A673 (cell line): ENCODE results near the gene RBBP8. TPM values are rescaled to one million over a fixed set of nuclear protein-coding genes. Genes with fewer than 3 reads are reported as not detected.

Experiments
- BruUV-seq: library from RNA; stranded (reverse); fragments of 400-500 nt; replicated peaks from 2 replicates; lab custom pipeline; 2021; lab: Mats Ljungman, UMichigan
- CTCF ChIA-PET: fragments of 300-600 bp; sonication (Branson Sonifier 250); formaldehyde crosslinking; loops from one replicate; lab custom pipeline; 2022; ENCODE audit warnings: antibody characterized with exemption; lab: Charles Lee
- POLR2A ChIA-PET: fragments of 300-600 bp; sonication (Branson Sonifier 250); formaldehyde crosslinking; loops from one replicate; lab custom pipeline; 2022; ENCODE audit warnings: antibody characterized with exemption; ENCODE audit not compliant: low non-redundant PET; lab: Charles Lee
- DNase-seq: peaks from one replicate; pipeline ENCODE4 v3.0.0-alpha.2; 2015; ENCODE audit warnings: low spot score
- H3K27ac ChIP-seq: fragments of 200-600 bp; sonication (generic); 2 replicates; pipeline ENCODE4 v1.5.1; 2016; ENCODE audit warnings: mixed run types, low read depth, mild to moderate bottlenecking, mixed read lengths, antibody characterized with exemption, low read length; ENCODE audit not compliant: poor library complexity, severe bottlenecking
- H3K27me3 ChIP-seq: fragments of 200-600 bp; sonication (generic); replicated peaks from 2 replicates; pipeline ENCODE4 v1.6.1; 2017; ENCODE audit warnings: mixed run types, low read depth, mild to moderate bottlenecking, mixed read lengths, antibody characterized with exemption, low read length; ENCODE audit not compliant: insufficient read depth, poor library complexity
- H3K36me3 ChIP-seq: fragments of 200-600 bp; sonication (generic); 2 replicates; pipeline ENCODE4 v1.6.1; 2016; ENCODE audit warnings: mixed run types, mild to moderate bottlenecking, mixed read lengths, antibody characterized with exemption, low read length; ENCODE audit not compliant: insufficient read depth, poor library complexity, severe bottlenecking
- H3K4me1 ChIP-seq: fragments of 200-600 bp; sonication (generic); 2 replicates; pipeline ENCODE4 v1.6.1; 2017; ENCODE audit warnings: mixed run types, mild to moderate bottlenecking, mixed read lengths, antibody characterized with exemption, low read length; ENCODE audit not compliant: insufficient read depth, poor library complexity, severe bottlenecking
- H3K4me3 ChIP-seq: fragments of 200-600 bp; sonication (generic); 2 replicates; pipeline ENCODE4 v1.5.1; 2016; ENCODE audit warnings: low read depth, mixed run types, mild to moderate bottlenecking, mixed read lengths, low read length; ENCODE audit not compliant: poor library complexity, severe bottlenecking
- H3K9me3 ChIP-seq: fragments of 200-600 bp; sonication (generic); 2 replicates; pipeline ENCODE4 v1.6.1; 2016; ENCODE audit warnings: mixed run types, low read depth, mild to moderate bottlenecking, mixed read lengths, antibody characterized with exemption, low read length; ENCODE audit not compliant: poor library complexity, severe bottlenecking
- CTCF ChIP-seq: fragments of 300-800, 200-600 bp; sonication (generic); conservative IDR thresholded peaks from 2 replicates; pipeline ENCODE4 v1.5.1; 2017; ENCODE audit warnings: low read depth, mild to moderate bottlenecking, antibody characterized with exemption, low read length, moderate library complexity, mixed read lengths
- EZH2 ChIP-seq: fragments of 200-600 bp; sonication (generic); IDR thresholded peaks from 2 replicates; pipeline ENCODE4 v1.6.1; 2017; ENCODE audit warnings: borderline replicate concordance, low read depth, mild to moderate bottlenecking, mixed read lengths, antibody characterized with exemption, low read length; ENCODE audit not compliant: poor library complexity, severe bottlenecking
- intact Hi-C: fragments of 100-400 bp; cut with micrococcal nuclease; formaldehyde crosslinking; loops from one replicate; pipeline ENCODE4 v1.10.0; 2022; ENCODE audit not compliant: unreplicated experiment
- total RNA-seq: library from RNA; stranded (reverse); gene quantifications from 2 replicates; pipeline ENCODE4 v1.2.3, GENCODE V29; 2021

RBBP8 gene
- total RNA-seq, 1 experiment from 2014 or later, result 88.2 TPM

- intact Hi-C loops, result no loop called here
- H3K36me3 ChIP-seq, result no peaks in the 10 kb centered on the region
- no peaks in the 10 kb centered on the region for H3K9me3 ChIP-seq
- H3K27me3 ChIP-seq, result no peaks in the 10 kb centered on the region
- ChIA-PET POLR2A (no interaction called here), CTCF (no interaction called here)
- H3K27ac ChIP-seq, result no peak overlapping the region
- no TSS peak for BruUV-seq
- no peaks in the 10 kb centered on the region for H3K4me1 ChIP-seq
- no peak overlapping the region for H3K4me3 ChIP-seq
- TF ChIP-seq EZH2 (no peak), CTCF (no peak)
- no peak for DNase-seq
Observed at GRCh38 chr18:23054553-23054952, 121.4 kb downstream of the RBBP8 start.

- no peak overlapping the region for H3K4me3 ChIP-seq
- no peak overlapping the region for H3K27ac ChIP-seq
- DNase-seq, result no peak
- no peaks in the 10 kb centered on the region for H3K36me3 ChIP-seq
- CTCF ChIA-PET, result no interaction called here
- POLR2A ChIA-PET, result no interaction called here
- H3K27me3 ChIP-seq, result no peaks in the 10 kb centered on the region
- no peaks in the 10 kb centered on the region for H3K4me1 ChIP-seq
- H3K9me3 ChIP-seq, result no peaks in the 10 kb centered on the region
- BruUV-seq, result no TSS peak
- TF ChIP-seq EZH2 (no peak), CTCF (no peak)
- intact Hi-C loops, result no loop called here
Observed at GRCh38 chr18:23056315-23056714, 123.2 kb downstream of the RBBP8 start.

GRCh38 chr18:23057096-23057495, 124.0 kb downstream of the RBBP8 start:
- intact Hi-C loops, result no loop called here
- POLR2A ChIA-PET, result no interaction called here
- H3K4me1 ChIP-seq, result no peaks in the 10 kb centered on the region
- H3K36me3 ChIP-seq, result no peaks in the 10 kb centered on the region
- TF ChIP-seq EZH2 (no peak), CTCF (no peak)
- no peaks in the 10 kb centered on the region for H3K27me3 ChIP-seq
- no peaks in the 10 kb centered on the region for H3K9me3 ChIP-seq
- BruUV-seq, result no TSS peak
- CTCF ChIA-PET, result no interaction called here
- DNase-seq, result no peak
- H3K27ac ChIP-seq, result no peak overlapping the region
- no peak overlapping the region for H3K4me3 ChIP-seq
